Measurements from ENCODE around the gene ETFB.

ETFB gene

DNA sequence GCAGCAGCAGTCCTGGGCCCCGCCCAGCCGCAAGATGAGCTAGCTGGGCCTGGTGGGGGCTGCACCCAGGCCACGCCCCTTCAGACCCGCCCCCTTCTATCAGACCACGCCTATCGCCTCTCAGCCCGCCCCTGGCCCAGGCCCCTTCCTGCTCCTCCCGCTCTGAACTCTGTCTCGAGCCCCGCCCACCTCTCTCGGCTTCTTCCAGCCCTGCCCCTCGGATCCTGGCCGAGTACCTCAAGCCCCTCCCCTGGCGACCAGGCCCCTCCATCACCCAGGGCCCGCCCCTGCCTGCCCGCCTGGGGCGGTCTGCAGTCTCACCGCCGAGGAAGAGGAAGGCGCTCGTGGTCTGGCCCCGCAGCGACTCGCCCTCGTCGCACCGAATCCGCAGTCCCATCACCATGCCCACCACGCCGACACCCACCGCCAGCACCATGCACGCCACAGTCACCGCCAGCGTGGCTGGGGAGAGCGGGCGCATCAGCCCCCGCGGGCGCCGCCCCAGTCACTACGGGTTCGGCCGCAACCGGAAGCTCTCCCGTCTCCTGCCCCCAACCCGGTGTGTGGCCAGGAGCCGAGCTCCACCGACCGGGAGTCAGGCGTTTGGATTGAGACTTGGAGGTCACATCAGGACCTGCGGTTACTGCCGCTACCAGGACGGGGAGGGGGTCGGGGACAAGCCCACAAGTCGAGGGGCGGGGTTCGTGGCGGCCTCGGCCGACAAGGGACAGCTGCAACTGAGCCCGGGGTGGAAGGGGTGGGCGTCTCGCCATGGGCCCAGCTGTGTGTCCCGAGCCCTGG, 1.6 kb upstream of the ETFB start (continued):
- TF ChIP-seq, protein P1, sequence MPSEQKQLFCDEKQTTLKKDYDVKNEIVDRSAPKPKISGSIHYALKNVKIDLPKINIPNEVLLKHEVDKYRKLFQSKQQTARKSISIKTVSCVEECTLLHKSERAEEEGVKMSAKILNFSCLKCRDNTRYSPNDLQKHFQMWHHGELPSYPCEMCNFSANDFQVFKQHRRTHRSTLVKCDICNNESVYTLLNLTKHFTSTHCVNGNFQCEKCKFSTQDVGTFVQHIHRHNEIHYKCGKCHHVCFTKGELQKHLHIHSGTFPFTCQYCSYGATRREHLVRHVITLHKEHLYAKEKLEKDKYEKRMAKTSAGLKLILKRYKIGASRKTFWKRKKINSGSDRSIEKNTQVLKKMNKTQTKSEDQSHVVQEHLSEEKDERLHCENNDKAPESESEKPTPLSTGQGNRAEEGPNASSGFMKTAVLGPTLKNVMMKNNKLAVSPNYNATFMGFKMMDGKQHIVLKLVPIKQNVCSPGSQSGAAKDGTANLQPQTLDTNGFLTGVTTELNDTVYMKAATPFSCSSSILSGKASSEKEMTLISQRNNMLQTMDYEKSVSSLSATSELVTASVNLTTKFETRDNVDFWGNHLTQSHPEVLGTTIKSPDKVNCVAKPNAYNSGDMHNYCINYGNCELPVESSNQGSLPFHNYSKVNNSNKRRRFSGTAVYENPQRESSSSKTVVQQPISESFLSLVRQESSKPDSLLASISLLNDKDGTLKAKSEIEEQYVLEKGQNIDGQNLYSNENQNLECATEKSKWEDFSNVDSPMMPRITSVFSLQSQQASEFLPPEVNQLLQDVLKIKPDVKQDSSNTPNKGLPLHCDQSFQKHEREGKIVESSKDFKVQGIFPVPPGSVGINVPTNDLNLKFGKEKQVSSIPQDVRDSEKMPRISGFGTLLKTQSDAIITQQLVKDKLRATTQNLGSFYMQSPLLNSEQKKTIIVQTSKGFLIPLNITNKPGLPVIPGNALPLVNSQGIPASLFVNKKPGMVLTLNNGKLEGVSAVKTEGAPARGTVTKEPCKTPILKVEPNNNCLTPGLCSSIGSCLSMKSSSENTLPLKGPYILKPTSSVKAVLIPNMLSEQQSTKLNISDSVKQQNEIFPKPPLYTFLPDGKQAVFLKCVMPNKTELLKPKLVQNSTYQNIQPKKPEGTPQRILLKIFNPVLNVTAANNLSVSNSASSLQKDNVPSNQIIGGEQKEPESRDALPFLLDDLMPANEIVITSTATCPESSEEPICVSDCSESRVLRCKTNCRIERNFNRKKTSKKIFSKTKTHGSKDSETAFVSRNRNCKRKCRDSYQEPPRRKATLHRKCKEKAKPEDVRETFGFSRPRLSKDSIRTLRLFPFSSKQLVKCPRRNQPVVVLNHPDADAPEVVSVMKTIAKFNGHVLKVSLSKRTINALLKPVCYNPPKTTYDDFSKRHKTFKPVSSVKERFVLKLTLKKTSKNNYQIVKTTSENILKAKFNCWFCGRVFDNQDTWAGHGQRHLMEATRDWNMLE (tag by site-specific recombination; conservative IDR thresholded peaks at IDR 0.05; ENCODE audit: low read depth) = no peak
- peak; percentile 84 for TF ChIP-seq KLF10 (tag by site-specific recombination; IDR thresholded peaks at IDR 0.05)
- TF ChIP-seq GLIS2 (tag by site-specific recombination; IDR thresholded peaks at IDR 0.05) = peak; percentile 90
- no peak for TF ChIP-seq ZNF785 (tag by site-specific recombination; IDR thresholded peaks at IDR 0.05)
- TF ChIP-seq ZNF391 (tag by site-specific recombination; IDR thresholded peaks at IDR 0.05; ENCODE audit: borderline replicate concordance, low read depth) = no peak; the same call in 1 of the 2 replicates
- TF ChIP-seq, protein P2, sequence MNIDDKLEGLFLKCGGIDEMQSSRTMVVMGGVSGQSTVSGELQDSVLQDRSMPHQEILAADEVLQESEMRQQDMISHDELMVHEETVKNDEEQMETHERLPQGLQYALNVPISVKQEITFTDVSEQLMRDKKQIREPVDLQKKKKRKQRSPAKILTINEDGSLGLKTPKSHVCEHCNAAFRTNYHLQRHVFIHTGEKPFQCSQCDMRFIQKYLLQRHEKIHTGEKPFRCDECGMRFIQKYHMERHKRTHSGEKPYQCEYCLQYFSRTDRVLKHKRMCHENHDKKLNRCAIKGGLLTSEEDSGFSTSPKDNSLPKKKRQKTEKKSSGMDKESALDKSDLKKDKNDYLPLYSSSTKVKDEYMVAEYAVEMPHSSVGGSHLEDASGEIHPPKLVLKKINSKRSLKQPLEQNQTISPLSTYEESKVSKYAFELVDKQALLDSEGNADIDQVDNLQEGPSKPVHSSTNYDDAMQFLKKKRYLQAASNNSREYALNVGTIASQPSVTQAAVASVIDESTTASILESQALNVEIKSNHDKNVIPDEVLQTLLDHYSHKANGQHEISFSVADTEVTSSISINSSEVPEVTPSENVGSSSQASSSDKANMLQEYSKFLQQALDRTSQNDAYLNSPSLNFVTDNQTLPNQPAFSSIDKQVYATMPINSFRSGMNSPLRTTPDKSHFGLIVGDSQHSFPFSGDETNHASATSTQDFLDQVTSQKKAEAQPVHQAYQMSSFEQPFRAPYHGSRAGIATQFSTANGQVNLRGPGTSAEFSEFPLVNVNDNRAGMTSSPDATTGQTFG (tag by site-specific recombination; IDR thresholded peaks at IDR 0.05; ENCODE audit: borderline replicate concordance) = no peak
- TF ChIP-seq, protein P3, sequence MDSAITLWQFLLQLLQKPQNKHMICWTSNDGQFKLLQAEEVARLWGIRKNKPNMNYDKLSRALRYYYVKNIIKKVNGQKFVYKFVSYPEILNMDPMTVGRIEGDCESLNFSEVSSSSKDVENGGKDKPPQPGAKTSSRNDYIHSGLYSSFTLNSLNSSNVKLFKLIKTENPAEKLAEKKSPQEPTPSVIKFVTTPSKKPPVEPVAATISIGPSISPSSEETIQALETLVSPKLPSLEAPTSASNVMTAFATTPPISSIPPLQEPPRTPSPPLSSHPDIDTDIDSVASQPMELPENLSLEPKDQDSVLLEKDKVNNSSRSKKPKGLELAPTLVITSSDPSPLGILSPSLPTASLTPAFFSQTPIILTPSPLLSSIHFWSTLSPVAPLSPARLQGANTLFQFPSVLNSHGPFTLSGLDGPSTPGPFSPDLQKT (IDR thresholded peaks at IDR 0.05; ENCODE audit: borderline replicate concordance, low read depth, low read length) = no peak; the same call in 1 of the 2 replicates
- no peak for TF ChIP-seq ZNF274 (IDR thresholded peaks at IDR 0.05; ENCODE audit: low read length)
- no peak for TF ChIP-seq ZNF274 (tag by site-specific recombination; IDR thresholded peaks at IDR 0.05; ENCODE audit: borderline replicate concordance)
- TF ChIP-seq, protein P4, sequence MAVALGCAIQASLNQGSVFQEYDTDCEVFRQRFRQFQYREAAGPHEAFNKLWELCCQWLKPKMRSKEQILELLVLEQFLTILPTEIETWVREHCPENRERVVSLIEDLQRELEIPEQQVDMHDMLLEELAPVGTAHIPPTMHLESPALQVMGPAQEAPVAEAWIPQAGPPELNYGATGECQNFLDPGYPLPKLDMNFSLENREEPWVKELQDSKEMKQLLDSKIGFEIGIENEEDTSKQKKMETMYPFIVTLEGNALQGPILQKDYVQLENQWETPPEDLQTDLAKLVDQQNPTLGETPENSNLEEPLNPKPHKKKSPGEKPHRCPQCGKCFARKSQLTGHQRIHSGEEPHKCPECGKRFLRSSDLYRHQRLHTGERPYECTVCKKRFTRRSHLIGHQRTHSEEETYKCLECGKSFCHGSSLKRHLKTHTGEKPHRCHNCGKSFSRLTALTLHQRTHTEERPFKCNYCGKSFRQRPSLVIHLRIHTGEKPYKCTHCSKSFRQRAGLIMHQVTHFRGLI (tag by site-specific recombination; IDR thresholded peaks at IDR 0.05) = peak; percentile 79
- TF ChIP-seq, protein P5, sequence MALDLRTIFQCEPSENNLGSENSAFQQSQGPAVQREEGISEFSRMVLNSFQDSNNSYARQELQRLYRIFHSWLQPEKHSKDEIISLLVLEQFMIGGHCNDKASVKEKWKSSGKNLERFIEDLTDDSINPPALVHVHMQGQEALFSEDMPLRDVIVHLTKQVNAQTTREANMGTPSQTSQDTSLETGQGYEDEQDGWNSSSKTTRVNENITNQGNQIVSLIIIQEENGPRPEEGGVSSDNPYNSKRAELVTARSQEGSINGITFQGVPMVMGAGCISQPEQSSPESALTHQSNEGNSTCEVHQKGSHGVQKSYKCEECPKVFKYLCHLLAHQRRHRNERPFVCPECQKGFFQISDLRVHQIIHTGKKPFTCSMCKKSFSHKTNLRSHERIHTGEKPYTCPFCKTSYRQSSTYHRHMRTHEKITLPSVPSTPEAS (tag by site-specific recombination; IDR thresholded peaks at IDR 0.05) = no peak
- TF ChIP-seq, protein P6, sequence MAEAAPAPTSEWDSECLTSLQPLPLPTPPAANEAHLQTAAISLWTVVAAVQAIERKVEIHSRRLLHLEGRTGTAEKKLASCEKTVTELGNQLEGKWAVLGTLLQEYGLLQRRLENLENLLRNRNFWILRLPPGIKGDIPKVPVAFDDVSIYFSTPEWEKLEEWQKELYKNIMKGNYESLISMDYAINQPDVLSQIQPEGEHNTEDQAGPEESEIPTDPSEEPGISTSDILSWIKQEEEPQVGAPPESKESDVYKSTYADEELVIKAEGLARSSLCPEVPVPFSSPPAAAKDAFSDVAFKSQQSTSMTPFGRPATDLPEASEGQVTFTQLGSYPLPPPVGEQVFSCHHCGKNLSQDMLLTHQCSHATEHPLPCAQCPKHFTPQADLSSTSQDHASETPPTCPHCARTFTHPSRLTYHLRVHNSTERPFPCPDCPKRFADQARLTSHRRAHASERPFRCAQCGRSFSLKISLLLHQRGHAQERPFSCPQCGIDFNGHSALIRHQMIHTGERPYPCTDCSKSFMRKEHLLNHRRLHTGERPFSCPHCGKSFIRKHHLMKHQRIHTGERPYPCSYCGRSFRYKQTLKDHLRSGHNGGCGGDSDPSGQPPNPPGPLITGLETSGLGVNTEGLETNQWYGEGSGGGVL (tag by site-specific recombination; IDR thresholded peaks at IDR 0.05) = peak; percentile 63
- TF ChIP-seq ZNF600 (tag by site-specific recombination; IDR thresholded peaks at IDR 0.05) = peak; percentile 85
- peak; percentile 47; the same call in 1 of the 2 replicates for TF ChIP-seq ZNF610 (tag by site-specific recombination; IDR thresholded peaks at IDR 0.05; ENCODE audit: borderline replicate concordance)
- no peak for TF ChIP-seq ZNF354C (tag by site-specific recombination; IDR thresholded peaks at IDR 0.05; ENCODE audit: borderline replicate concordance, low read depth)
- TF ChIP-seq, protein P7, sequence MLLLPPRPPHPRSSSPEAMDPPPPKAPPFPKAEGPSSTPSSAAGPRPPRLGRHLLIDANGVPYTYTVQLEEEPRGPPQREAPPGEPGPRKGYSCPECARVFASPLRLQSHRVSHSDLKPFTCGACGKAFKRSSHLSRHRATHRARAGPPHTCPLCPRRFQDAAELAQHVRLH (tag by site-specific recombination; IDR thresholded peaks at IDR 0.05) = peak; percentile 40; the same call in 1 of the 2 replicates
- TF ChIP-seq ZFP37 (tag by site-specific recombination; IDR thresholded peaks at IDR 0.05) = peak; percentile 61; the same call in 1 of the 2 replicates

Measured in HEK293 (cell line).